RKO (cell line): ENCODE measurements around the gene MYO3B.
"Not testable (repeated sequence)": the region's sequence is repeated elsewhere in the genome, so short reads cannot be mapped to it uniquely, and the experiment has no call there.

Experiments
- DNase-seq: peaks from one replicate; pipeline ENCODE4 v3.0.0-alpha.2; 2016; ENCODE audit warnings: low spot score

MYO3B gene

GRCh38 chr2:170639635-170640034, 461.7 kb downstream of the MYO3B start:
- no peak for DNase-seq

GRCh38 chr2:170641961-170642360, 464.0 kb downstream of the MYO3B start:
- DNase-seq = no peak

- DNase-seq = no peak
These were observed 465.4 kb downstream of the MYO3B start for GRCh38 chr2:170643346-170643745.

- no peak for DNase-seq
These were observed 469.9 kb downstream of the MYO3B start for GRCh38 chr2:170647741-170648436.

GRCh38 chr2:170651624-170652325, 473.8 kb downstream of the MYO3B start:
- DNase-seq = no peak

- DNase-seq = no peak
These were observed 474.9 kb downstream of the MYO3B start for GRCh38 chr2:170652637-170653417.

GRCh38 chr2:170656669-170657068, 478.7 kb downstream of the MYO3B start:
- no peak for DNase-seq

GRCh38 chr2:170660409-170660808, 482.5 kb downstream of the MYO3B start:
- DNase-seq = no peak

- no peak for DNase-seq
These were observed 487.8 kb downstream of the MYO3B start for GRCh38 chr2:170665743-170666142.

GRCh38 chr2:170669909-170670308, 492.0 kb downstream of the MYO3B start:
- DNase-seq = no peak

GRCh38 chr2:170670651-170671050, 492.7 kb downstream of the MYO3B start:
- no peak for DNase-seq

- DNase-seq = no peak
These were observed 493.1 kb downstream of the MYO3B start for GRCh38 chr2:170671079-170671478.

- not testable (repeated sequence) for DNase-seq
These were observed 496.3 kb downstream of the MYO3B start for GRCh38 chr2:170674282-170674681.

GRCh38 chr2:170675701-170676100, 497.8 kb downstream of the MYO3B start:
- no peak for DNase-seq

- no peak for DNase-seq
These were observed 501.7 kb downstream of the MYO3B start for GRCh38 chr2:170679607-170680079.

- DNase-seq = no peak
These were observed 502.4 kb downstream of the MYO3B start for GRCh38 chr2:170680172-170680941.

- no peak for DNase-seq
These were observed 503.4 kb downstream of the MYO3B start for GRCh38 chr2:170681311-170681710.

GRCh38 chr2:170685591-170685990, 507.6 kb downstream of the MYO3B start:
- no peak for DNase-seq

GRCh38 chr2:170689481-170689880, 511.5 kb downstream of the MYO3B start:
- no peak for DNase-seq

GRCh38 chr2:170690640-170691039, 512.7 kb downstream of the MYO3B start:
- no peak for DNase-seq

GRCh38 chr2:170694316-170694715, 516.4 kb downstream of the MYO3B start:
- no peak for DNase-seq
